ENCODE measurements around the gene TCF19.
A peak's percentile ranks its signal among the peaks of the same experiment; 100 is the strongest.

The TCF19 gene

GRCh38 chr6:31156641-31157040 lies 1.7 kb upstream of the TCF19 start:
- peak overlapping the region; percentile 83 to 88 (median 85) for H3K4me3 Mint-ChIP-seq
- no peaks in the 10 kb centered on the region for H3K27me3 Mint-ChIP-seq (ENCODE audit: low read depth)
- TF ChIP-seq, protein P1, sequence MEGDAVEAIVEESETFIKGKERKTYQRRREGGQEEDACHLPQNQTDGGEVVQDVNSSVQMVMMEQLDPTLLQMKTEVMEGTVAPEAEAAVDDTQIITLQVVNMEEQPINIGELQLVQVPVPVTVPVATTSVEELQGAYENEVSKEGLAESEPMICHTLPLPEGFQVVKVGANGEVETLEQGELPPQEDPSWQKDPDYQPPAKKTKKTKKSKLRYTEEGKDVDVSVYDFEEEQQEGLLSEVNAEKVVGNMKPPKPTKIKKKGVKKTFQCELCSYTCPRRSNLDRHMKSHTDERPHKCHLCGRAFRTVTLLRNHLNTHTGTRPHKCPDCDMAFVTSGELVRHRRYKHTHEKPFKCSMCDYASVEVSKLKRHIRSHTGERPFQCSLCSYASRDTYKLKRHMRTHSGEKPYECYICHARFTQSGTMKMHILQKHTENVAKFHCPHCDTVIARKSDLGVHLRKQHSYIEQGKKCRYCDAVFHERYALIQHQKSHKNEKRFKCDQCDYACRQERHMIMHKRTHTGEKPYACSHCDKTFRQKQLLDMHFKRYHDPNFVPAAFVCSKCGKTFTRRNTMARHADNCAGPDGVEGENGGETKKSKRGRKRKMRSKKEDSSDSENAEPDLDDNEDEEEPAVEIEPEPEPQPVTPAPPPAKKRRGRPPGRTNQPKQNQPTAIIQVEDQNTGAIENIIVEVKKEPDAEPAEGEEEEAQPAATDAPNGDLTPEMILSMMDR (IDR thresholded peaks at IDR 0.05; ENCODE audit: unreplicated experiment in 3 of 3), result no peak
- H3K36me3 Mint-ChIP-seq (ENCODE audit: low read depth), result peaks cover 17% of the 10 kb centered on the region
- no peaks in the 10 kb centered on the region for H3K9me3 Mint-ChIP-seq
- peak overlapping the region in 1 of 3 experiments; percentile 27 for H3K27ac Mint-ChIP-seq
- peaks cover 20% of the 10 kb centered on the region for H3K4me1 Mint-ChIP-seq

- Mint-ChIP-seq H3K4me3 (peak within 1 kb of the TSS; percentile 83 to 88 (median 85)), H3K9me3 (no peaks in the 10 kb centered on the region), H3K4me1 (peaks cover 20% of the 10 kb centered on the region), H3K27me3 (ENCODE audit: low read depth) (no peaks in the 10 kb centered on the region), H3K36me3 (ENCODE audit: low read depth) (peaks cover 19% of the 10 kb centered on the region), H3K27ac (peak within 1 kb of the TSS; percentile 18 to 27 (median 23))
- TF ChIP-seq, protein P1 (IDR thresholded peaks at IDR 0.05; ENCODE audit: unreplicated experiment in 3 of 3), result no peak
Measured at GRCh38 chr6:31157513-31158139, 763 bp upstream of the TCF19 start, which contains the start of gene CCHCR1. Gene CCHCR1, minus strand, starts transcription at chr6:31157802. Its CDS starts 202 bp downstream, at chr6:31157600.

DNA sequence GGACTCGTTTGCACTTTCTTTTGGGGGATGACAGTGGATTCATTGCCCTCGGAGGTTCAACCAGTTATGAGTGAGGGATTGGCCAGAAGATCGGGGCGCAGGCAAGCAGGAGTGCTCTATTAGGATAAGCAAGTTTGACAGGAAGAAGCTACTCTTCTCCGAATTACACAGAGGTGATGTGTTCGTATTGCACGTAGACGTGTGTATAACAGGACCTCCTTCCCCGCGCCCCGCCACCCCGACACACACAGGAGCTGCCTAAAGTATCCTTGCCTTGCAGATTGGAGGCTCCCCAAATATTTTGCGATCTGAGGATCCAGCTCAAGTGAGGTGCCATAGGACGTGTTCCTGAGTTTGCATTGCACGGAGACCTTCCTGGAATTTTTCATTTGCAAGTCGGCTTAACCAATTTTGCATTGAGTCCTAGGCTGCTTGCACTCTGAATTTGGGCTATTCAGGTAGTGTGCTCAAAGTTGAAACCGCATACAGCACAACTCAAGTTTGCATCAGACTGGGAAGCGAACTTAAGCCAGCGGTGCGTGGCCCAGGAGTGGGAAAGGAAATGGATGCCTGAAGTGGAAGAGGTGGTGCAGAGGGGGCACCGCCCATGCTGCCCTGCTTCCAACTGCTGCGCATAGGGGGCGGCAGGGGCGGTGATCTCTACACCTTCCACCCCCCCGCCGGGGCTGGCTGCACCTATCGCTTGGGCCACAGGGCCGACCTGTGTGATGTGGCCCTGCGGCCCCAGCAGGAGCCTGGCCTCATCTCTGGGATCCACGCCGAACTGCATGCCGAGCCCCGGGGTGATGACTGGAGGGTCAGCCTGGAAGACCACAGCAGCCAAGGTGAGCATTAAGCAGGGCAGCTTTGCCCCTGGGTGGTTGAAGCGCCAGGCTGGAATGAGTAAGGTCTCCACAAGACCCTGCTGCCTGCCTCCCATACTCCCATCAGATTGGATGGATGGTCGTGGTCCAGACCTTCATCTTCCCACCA lies 770 bp downstream of the TCF19 start:
- Mint-ChIP-seq H3K27me3 (ENCODE audit: low read depth) (no peaks in the 10 kb centered on the region), H3K4me3 (peak overlapping the region; percentile 83 to 88 (median 85)), H3K27ac (peak overlapping the region; percentile 18 to 23 (median 22)), H3K36me3 (ENCODE audit: low read depth) (peaks cover 14% of the 10 kb centered on the region), H3K4me1 (peaks cover 16% of the 10 kb centered on the region), H3K9me3 (no peaks in the 10 kb centered on the region)
- TF ChIP-seq, protein P1 (IDR thresholded peaks at IDR 0.05; ENCODE audit: unreplicated experiment in 3 of 3), result no peak

- Mint-ChIP-seq H3K4me1 (peaks cover 16% of the 10 kb centered on the region), H3K9me3 (no peaks in the 10 kb centered on the region), H3K4me3 (peak overlapping the region in 2 of 3 experiments; percentile 35 to 60), H3K36me3 (ENCODE audit: low read depth) (peaks cover 4% of the 10 kb centered on the region), H3K27me3 (ENCODE audit: low read depth) (no peaks in the 10 kb centered on the region), H3K27ac (no peak overlapping the region)
- TF ChIP-seq, protein P1 (IDR thresholded peaks at IDR 0.05; ENCODE audit: unreplicated experiment in 3 of 3), result no peak
Measured at GRCh38 chr6:31161216-31162126, 3.1 kb downstream of the TCF19 start.

GRCh38 chr6:31162463-31163165 lies 4.2 kb downstream of the TCF19 start:
- Mint-ChIP-seq H3K27ac (no peak overlapping the region), H3K4me3 (no peak overlapping the region)
- TF ChIP-seq, protein P1 (IDR thresholded peaks at IDR 0.05; ENCODE audit: unreplicated experiment in 3 of 3), result no peak

More at GRCh38 chr6:31162463-31163165, 4.2 kb downstream of the TCF19 start:
- peaks cover 1% of the 10 kb centered on the region for H3K27me3 Mint-ChIP-seq (ENCODE audit: low read depth)
- H3K4me1 Mint-ChIP-seq, result peaks cover 16% of the 10 kb centered on the region
- peaks cover 4% of the 10 kb centered on the region for H3K36me3 Mint-ChIP-seq (ENCODE audit: low read depth)
- H3K9me3 Mint-ChIP-seq, result no peaks in the 10 kb centered on the region
